ENCODE data around the gene KCNJ18. TPM values are rescaled to one million over a fixed set of nuclear protein-coding genes. Genes with fewer than 3 reads are reported as not detected.

KCNJ18 gene
- total RNA-seq, result not detected in 2 replicates

GRCh38 chr17:21691883-21692703 lies at the start of gene KCNJ18:
Gene KCNJ18 (plus strand): TSS chr17:21692523. CDS start chr17:21702787, 10,264 bp downstream.

